ENCODE data around the gene SMARCB1.

SMARCB1 gene

DNA sequence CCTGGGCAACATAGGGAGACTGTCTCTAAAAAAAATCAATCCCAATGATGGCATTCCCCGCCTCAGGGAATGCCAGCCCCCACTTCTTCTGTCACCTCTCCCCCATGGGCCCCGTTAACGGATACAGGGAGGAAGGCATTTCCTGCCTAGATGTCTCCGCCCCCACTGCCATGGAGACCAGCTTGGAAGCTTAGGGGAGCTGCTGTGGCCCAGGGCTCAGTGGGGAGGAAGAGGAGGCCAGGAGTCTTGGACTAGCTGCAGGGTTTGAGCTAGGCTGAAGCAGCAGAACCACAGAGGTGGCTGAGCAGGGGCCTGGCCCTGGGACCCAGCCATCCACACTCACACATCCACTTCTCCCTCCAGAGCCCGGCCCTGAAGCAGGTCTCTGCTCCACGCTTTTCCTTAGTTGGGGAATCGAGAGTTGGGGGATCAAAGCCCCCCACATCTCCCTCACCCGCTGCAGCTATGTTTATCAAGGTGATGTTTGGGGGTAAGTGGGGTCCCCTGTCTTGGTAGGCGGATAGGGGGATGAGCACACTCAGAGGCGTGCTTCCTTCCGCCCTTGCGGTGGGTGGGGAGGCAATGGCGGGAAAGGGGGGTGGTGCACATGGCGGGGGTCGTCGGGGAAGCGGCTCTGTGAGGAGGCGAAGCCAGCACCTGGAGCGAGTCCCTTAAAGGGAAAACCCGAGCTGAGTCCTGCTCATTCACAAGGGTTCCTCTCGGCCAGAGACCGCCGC, 23.8 kb upstream of the SMARCB1 start, which contains the start of gene C22orf15:
C22orf15 (plus strand) TSS at position 149 of the 737 bp plus-strand sequence; CDS start at position 466, 317 bp downstream.
- DNase-seq, result no peak

DNA sequence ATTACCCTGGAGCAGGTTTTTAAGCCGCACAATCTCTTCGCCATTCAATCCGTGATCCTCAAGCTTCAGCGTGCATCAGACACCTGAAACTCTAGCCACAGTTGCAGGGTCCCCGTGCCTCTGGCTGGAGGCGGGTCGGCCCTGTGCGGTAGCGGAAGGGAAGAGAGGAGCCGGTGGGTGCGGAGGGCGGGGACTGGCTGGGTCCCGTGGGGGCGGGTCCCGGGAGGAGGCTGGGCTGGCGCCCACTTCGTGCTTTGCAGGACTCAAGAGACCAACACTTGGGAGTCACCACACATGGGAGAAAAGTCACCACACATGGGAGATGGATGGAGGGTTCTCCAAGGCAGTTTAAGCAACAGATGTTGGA, 23.2 kb upstream of the SMARCB1 start:
- DNase-seq, result no peak

DNA sequence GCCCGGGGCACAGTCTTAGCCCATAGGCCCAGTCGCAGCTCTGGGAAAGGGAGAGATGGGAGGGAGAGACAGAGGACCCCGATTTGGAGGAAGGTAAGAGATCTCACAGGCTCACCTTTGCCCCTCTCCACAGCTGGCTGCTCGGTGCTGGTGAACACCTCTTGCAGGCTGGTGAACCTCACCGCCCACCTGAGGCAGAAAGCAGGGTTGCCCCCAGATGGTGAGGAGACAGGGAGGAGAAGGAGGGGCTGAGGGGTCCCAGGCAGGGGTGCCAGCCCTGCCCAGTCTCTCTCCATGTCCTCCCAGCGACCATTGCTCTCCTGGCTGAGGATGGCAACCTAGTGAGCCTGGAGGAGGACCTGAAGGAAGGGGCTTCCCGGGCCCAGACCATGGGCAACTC, 22.8 kb upstream of the SMARCB1 start:
- DNase-seq, result no peak

DNA sequence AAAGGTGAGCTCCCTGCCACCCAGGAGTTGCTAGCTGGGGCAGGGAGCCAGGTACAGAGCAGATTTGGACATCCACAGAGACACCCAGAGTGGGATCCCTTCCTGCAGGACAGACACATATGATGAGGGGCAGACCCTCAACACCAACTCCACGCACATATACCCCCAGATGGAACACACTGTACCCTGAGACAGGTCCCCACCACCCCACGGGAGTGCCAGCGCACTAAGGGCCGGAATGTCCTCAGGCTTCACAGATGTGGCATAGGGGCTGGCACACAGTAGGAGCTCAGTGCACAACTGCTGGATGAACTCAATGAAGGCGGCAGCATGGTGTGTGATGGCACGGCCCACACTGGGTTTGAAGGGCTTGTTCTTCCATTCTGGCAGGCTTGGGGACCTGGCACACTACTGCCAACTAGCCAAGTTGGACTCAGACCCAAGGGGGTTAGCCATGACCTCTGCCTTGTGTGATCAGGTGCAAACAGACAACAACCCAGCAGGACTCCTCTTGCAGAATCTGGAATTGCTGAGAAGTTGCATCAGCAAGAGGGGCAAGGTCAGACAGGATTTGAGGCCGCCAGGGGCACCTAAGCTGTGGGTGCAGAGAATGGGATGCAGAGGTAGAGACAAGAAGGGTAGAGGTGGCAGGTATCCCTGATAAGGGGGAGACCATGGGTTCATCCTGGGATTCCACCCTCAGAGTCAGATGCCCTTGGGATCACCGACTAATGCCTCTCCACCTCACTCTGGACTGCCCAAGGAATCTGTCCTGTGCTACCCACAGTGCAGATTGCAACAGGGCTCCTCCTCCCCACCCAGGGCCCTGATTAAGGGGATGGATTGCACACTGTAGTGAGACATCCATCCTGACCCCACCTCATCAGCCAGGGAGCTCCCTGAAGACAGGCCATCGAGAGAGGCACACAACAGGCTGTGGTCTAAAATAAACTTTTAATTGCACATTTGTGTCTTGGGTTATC, 21.6 kb upstream of the SMARCB1 start:
- DNase-seq, result no peak

DNA sequence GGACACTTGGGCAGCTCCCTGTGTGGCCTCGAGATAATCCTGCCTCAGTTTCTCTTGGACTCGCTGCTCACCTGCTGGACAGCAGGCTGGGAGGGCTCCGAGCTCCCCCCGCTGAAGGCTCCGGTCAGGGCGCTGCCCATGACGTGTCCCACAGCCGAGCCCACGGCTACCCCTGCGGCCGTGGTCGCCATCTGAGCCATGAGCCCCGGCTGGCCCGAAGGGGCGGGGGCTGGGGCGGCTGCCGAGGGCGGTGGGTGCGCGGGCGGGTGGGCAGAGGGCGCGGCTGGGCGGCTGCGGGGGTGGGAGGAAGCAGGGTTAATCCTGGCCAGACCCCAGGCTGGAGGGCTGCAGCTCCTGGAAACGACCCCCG, 19.5 kb upstream of the SMARCB1 start:
- DNase-seq, result no peak

DNA sequence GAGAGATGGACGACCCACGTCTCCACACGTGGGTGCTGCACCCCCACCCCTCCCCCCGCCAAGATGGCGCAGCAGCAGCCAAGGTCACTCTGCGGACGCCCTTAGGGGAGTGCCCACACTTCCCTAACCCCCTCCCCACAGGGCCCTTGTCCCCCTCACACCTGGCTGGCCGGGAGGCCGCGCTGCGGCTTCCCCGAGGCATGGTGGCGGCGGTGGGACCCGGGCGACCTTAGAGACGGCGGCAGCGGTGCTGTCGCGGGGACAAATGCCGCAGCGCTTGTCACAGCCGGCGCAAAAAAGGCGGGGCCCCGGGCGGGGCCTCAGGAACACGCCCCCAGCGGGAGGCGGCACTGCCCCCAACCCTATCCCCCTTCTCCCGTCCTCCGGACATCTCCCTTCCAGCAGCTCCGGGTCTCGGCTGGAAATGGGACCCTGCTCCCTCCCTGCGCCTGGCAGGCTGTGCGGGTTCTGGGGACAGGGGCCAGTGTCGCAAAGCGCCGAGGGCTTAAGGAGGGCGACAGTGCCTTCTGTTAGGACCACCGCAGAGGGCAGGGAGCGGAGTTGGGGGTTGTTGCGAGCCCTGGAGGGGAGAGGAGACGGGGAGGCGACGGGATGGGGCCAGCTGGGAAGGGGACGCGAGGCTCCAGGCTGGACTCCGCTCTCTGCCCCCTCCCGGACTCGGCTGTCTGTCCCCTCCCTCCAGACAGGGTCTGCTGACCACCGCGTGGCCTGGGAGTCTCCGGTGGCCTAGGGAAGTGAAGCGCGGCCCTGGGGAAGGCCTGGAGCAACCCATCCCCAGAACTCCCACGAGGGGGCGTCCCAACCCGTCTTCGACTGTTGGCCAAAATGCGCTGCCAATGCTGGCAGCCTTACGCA, 18.9 kb upstream of the SMARCB1 start, which contains the start of gene CHCHD10:
CHCHD10 (minus strand) TSS at position 300 of the 876 bp plus-strand sequence; CDS start at position 202, 98 bp downstream.
- DNase-seq, result peak; percentile 62

DNA sequence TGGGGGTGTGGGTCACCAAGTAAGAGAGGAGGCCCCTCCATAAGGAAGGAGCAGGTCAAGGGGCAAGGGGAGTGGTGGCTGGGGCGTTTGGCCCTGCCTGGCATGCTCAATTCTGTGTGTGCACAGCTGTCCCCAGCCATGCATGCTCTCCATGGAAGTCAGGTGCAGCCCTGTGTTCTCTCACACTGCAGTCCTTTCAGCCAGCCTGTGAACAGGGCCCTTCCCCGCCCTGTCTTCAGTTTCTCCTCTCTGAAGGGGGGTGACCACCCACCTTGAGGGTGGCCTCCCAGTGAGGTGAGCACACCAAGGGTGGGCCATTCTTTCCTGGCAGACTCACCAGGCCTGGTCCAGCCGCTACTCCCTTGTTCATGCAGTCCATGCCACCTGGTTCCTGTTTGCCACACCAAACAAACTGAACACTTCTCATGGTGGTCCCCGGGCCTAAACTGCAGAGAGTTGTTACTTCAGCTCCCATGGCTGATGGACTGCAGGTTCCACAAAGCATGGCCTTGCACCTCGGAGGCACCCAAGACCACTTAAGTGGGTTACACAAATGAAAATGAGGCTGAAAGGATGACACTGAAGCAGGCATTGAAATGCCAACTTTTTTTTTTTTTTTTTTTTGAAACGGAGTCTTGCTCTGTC, 17.3 kb upstream of the SMARCB1 start:
- no peak for DNase-seq

DNA sequence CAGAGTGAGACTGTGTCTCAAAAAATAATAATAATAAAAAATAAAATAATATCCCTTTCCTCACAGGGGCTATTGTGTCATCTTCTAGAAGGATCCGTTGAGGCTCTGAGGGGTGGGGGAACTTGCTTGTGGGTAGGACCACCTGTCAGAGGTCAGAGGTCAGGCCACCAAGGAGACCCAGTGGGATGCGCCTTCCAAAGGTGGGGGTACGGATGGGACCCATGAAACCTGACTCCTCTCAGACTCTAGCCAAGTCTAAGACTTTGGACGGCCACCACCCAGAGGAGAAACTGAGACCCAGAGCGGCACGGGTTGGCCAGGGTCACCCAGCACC, 14.5 kb upstream of the SMARCB1 start:
- no peak for DNase-seq

DNA sequence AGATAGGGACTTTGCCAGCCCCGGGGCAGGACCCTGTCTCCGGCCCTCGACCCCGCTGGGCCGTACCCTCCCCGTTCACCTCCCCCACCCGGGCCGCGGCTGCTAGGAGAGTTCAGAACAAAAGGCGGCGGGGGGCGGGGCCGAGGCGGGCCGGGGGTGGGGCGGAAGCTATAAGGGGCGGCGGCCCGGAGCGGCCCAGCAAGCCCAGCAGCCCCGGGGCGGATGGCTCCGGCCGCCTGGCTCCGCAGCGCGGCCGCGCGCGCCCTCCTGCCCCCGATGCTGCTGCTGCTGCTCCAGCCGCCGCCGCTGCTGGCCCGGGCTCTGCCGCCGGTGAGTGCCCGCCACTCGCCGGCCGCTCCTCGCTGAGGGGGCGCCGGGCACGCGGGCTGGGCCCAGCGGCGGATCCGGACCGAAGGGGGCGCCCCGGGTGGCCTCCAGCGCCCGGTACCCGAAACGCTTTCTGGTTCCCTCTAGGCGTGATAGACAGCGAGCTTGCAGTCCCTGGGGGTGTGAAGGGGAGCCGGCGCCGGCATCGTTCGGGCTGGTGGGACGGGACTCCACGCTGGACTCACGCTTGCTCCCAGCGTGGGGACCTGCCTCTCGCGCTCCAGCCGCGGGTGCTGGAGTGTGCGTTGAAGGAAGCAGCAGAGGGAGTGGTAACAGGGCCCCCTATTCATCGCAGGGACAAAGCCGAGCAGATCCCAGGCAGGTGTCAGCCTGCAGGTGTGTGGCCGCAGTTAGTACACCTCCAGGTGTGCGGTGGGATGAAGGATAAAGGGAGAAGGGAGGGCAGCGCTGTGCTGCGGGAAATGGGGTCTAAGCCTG, 13.9 kb upstream of the SMARCB1 start, which contains the start of gene MMP11:
MMP11 (plus strand) TSS at position 201 of the 825 bp plus-strand sequence; CDS start at position 223, 22 bp downstream.
- no peak for DNase-seq

DNA sequence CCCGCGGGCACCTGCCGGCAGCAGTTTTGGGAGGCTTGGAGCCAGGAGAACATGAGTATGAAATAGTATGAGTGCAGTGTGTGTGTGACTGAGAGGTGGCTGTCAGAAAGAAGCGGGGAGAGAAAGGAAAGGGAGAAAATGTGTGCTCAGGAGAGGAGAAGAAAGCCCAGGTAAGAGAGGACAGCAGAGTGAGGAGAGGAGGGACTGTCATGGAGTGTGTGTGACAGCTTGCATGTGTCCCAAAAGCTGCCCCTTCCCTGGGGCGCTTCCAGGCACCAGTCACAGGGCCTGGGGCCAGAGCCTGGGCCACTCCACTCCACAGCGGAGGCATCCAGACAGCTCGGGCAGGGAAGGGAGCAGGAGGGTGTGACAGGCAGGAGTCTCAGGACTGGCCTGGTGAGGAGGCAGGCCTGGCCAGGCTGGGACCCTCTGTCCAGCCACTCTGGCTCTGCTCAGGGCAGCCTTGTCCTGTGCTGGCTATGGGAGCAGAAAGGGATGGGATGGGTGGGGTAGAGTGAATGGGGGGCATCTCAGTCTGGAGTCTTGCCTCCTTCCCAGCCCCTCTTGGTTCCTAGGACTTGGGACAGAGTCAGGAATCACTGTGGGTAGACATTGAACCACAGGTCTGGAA, 13.2 kb upstream of the SMARCB1 start:
- no peak for DNase-seq

DNA sequence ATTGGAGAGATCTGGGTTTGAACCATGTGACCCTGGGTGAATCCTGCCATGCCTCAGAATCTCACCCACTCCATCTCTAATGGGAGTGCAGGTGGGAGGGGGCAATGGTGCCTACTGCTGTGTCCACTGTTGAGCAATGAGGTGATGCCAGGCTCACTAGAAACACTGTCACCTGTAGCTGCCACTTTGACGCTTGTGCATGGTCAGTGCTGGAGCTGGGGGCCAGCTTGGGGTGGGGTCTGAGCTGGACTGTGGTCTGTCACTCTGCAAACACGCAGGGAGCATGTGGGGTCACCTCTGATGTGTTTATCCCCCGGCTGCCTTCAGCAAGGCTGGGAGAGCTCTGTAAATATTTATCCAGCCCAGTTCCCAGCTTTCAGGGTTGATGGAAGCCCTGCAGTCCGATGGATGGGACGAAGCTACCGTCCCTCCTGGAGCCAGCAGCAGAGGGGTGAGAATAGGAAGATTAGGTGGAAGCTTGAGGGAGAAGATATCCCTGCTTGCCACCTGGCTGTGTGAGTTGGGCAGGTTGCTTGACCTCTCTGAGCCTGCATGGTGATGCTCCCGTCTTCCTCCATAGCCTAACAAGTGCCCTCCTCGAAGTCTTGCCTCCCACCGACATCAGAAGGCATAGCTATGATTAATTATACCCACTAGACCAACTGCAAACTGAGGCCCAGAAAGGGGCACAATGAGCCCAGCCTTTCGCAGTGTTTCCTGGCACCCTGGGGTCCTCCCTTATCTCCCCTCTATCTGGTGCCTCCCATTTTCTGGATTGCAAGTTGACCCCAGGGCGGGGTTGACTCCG, 12.4 kb upstream of the SMARCB1 start:
- DNase-seq, result no peak

DNA sequence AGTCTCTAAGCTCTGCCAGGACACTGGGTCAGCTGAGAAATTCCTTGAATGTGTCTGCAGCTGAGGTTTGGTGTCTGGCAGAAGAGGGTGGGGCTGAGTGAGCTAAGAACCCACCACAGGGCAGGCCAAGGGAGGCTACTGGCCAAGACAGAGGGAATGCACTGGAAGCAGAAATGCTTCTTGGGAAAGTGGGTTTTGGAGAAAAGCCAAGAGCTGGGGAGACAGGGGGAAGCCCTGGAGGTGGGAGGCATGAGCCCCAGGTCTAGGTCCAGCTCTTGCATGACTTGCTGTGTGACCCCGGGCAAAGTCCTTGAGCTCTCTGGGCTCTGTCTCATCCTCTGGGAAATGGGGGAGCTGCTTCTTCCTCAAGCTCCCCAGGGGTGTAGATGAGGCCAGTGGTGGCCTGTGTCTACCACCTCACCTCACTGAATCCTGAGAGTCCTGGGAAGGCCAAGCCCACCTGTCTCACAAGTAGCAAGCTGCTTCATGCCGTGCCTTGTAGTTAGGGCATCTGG, 11.8 kb upstream of the SMARCB1 start:
- no peak for DNase-seq

DNA sequence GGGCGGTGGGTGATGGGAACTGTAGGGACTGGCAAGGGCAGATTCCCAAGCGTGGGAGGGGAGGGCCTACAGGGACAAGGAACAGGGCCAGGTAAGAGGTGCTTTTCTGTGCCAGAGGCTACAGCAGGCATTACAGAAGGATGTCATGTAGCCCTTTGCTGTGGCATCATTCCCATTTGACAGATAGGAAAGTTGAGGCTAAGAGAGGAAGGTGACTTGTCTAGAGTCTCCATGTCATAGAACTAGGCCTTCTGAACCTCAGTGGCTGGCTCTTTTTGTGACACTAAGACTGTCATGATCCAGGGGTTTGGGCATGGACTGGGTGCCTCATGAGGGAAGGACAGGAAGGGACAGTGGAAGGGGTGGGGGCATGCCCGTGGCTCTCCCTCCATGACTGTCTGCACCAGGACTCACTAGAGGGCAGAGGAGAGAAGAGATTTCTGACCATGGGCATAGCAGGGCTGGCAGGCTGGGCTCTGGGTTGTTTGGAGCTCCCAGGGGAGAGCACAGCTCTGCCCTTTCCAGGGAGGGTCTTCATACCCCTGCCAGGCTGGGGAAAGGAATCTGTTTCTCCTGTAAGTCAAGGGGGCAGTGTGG, 10.9 kb upstream of the SMARCB1 start:
- DNase-seq, result no peak

DNA sequence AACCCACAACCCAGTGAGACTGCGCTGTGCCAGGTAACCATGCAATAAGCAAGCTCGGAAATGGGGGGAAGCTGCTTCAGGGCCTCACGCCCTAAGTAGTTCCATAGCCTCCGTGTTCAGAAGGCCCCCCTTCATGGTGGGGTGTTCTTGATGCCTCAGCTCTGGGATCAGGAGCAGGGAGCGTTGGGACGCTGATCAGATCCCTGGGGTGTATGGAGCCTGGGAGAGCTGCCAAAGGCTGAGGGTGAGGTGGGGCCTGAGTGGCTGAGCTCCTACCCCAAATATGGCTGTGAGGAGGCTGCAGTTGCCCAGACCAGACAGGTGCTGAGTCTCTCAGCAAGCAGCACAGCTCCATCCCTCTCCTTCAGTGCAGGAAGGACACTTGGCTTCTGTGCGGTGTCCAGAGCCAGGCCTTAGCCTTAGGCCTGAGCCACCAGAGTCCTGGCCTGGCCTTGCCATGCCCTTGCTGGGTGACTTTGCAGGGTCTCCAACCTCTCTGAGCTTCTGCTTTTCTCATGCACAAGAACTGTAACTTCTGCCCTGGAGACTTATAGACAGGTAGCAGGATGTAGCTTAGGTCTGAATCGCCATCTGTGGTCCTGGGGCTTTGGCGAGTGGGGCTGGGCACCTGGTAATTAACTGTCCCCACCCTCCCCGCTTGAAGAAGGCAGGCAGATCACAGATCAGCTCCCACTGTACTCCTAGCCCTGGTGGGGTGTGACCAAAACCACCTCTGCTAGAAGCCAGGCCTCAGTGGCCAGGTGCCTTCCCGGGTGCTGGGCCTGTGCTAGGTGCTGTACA, 8.8 kb upstream of the SMARCB1 start:
- no peak for DNase-seq

DNA sequence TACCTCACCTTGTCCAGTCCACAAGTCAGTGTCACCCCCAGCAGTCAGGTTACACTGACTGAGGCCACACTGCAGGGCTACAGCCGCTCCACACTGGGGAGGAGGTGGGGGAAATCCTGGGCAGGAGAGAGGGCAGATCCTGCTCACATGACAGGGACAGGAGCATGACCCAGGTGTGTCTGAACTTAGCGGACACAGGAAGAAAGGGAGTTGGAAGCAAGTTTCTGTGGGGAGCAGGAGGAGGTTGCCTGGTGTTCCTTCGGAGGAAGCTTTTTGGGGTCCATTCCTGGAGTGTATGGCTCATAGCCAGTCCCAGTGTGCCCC, 8.2 kb upstream of the SMARCB1 start:
- no peak for DNase-seq

DNA sequence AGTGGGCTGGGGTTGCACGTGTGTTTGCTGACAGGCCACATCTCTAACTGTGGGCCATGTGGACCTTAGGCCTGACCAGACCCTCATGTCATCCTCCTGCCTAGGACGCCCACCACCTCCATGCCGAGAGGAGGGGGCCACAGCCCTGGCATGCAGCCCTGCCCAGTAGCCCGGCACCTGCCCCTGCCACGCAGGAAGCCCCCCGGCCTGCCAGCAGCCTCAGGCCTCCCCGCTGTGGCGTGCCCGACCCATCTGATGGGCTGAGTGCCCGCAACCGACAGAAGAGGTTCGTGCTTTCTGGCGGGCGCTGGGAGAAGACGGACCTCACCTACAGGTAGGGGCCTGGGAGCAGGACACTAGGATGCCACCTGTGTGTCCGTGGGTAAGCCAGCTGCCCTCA, 7.7 kb upstream of the SMARCB1 start:
- no peak for DNase-seq

DNA sequence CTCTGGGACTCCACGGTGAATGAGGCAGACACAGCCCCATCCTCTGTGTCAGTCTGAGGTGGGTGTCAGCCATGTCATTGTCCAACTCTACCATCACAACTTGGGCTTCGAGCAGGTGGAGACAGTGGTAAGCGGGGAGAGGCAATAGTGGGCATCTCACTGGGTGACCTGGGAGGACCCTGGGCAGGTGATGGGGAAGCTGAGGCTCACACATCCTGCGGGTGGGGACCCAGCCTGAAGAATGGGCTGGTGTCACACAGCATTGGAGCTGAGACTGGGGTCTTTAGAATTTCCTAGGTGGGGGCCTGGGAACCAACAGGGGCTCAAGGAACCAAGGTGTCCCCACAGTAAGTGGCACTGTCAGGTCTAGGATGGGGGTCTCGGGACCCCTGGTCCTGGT, 7.0 kb upstream of the SMARCB1 start:
- DNase-seq, result no peak

DNA sequence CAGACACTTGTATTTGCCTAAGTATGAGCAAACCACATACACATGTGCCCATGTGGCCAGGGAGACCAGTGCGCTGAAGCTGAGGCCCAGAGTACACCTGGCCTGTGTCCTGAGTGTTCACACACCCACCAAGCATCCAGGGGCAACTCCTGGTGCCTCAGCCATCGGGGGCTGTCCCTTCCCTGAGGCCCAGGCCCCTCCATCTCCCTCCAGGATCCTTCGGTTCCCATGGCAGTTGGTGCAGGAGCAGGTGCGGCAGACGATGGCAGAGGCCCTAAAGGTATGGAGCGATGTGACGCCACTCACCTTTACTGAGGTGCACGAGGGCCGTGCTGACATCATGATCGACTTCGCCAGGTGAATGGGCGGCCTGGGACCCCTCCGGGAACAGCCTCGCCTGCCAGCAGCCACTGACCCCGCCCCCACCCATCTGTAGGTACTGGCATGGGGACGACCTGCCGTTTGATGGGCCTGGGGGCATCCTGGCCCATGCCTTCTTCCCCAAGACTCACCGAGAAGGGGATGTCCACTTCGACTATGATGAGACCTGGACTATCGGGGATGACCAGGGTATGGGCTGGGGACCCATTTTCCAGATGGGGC, 6.5 kb upstream of the SMARCB1 start:
- DNase-seq, result no peak
